ENCODE data around the gene C11orf86. TPM values are rescaled to one million over a fixed set of nuclear protein-coding genes. Genes with fewer than 3 reads are reported as not detected.
"Not testable (repeated sequence)": the region's sequence is repeated elsewhere in the genome, so short reads cannot be mapped to it uniquely, and the experiment has no call there.

C11orf86 gene
- total RNA-seq, 6 donors from 2014 or later = not detected

DNA sequence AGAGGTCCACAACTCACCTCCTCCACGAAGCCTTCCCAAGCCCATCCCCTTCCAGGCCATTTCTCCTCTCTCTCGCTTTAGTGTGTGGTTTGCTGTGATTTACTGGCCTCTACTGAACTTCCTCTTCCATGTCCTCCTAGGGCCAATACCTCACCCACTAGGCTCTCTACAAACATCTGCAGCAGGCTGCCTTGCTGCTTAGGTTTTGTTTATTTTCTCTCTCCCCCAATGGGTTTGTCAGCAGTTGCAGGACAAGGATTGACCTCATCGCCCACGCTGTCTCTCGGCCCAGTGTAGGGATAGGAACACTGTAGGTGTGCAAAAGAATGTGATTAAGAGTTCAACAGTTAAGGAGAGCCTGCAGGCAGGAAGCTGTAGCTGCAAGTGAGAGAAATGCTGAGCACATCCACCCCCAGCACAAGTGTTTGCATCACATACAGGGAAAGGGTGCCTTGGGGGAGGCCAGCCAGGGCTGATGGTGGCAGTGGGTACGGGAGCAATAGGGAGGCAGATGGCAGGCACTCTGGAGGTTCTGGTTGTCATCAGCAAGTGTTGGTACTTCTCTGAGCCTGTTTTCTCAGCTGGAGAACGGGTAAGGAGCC, 18.3 kb upstream of the C11orf86 start:
- Histone ChIP-seq H3K27ac (peak overlapping the region in 1 of 4 donors; percentile 76), H3K36me3 (no peaks in the 10 kb centered on the region), H3K4me3 (no peak overlapping the region), H3K27me3 (no peaks in the 10 kb centered on the region), H3K9me3 (no peaks in the 10 kb centered on the region), H3K4me1 (peaks cover 11 to 23% (median 12%) of the 10 kb centered on the region in 4 donors)
- WGBS, 2 donors = 56 to 63% methylated on average over 7 of the region's 7 CpGs
- peak in 1 of 2 donors; percentile 41 for DNase-seq
- ATAC-seq (ENCODE audit: low FRiP score in 2 of 2) = no peak
- TF ChIP-seq, protein P1, sequence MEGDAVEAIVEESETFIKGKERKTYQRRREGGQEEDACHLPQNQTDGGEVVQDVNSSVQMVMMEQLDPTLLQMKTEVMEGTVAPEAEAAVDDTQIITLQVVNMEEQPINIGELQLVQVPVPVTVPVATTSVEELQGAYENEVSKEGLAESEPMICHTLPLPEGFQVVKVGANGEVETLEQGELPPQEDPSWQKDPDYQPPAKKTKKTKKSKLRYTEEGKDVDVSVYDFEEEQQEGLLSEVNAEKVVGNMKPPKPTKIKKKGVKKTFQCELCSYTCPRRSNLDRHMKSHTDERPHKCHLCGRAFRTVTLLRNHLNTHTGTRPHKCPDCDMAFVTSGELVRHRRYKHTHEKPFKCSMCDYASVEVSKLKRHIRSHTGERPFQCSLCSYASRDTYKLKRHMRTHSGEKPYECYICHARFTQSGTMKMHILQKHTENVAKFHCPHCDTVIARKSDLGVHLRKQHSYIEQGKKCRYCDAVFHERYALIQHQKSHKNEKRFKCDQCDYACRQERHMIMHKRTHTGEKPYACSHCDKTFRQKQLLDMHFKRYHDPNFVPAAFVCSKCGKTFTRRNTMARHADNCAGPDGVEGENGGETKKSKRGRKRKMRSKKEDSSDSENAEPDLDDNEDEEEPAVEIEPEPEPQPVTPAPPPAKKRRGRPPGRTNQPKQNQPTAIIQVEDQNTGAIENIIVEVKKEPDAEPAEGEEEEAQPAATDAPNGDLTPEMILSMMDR (IDR thresholded peaks at IDR 0.05) = peak in 3 of 6 experiments; percentile 16 to 28 (median 17)
- TF ChIP-seq EP300 (IDR thresholded peaks at IDR 0.05) = no peak
- TF ChIP-seq POLR2A (IDR thresholded peaks at IDR 0.05) = peak in 1 of 4 donors; percentile 13
- peak in 1 of 2 donors; percentile 15 for TF ChIP-seq POLR2AphosphoS5 (IDR thresholded peaks at IDR 0.05)

- Histone ChIP-seq H3K4me3 (peak overlapping the region; percentile 56 to 94 (median 76)), H3K27me3 (no peaks in the 10 kb centered on the region), H3K4me1 (peaks cover 11 to 23% (median 12%) of the 10 kb centered on the region in 4 donors), H3K27ac (peak overlapping the region; percentile 8 to 76 (median 71)), H3K36me3 (no peaks in the 10 kb centered on the region), H3K9me3 (no peaks in the 10 kb centered on the region)
- TF ChIP-seq, protein P1 (IDR thresholded peaks at IDR 0.05) = no peak
- TF ChIP-seq EP300 (IDR thresholded peaks at IDR 0.05) (no peak), POLR2A (IDR thresholded peaks at IDR 0.05) (no peak), POLR2AphosphoS5 (IDR thresholded peaks at IDR 0.05) (no peak)
- DNase-seq (peak in 1 of 2 donors; percentile 94), ATAC-seq (ENCODE audit: low FRiP score in 2 of 2) (peak in 1 of 2 donors; percentile 66)
- 0 to 5% methylated on average over 2 to 3 of the region's 40 CpGs for WGBS, 2 donors
Measured at GRCh38 chr11:66957971-66958231, 17.2 kb upstream of the C11orf86 start.

- peak within 1 kb of the TSS; percentile 61 to 76 (median 71) for H3K27ac ChIP-seq
- H3K36me3 ChIP-seq = no peaks in the 10 kb centered on the region
- DNase-seq (peak; percentile 99 to 100), ATAC-seq (ENCODE audit: low FRiP score in 2 of 2) (peak; percentile 98 to 100)
- H3K4me1 ChIP-seq = peaks cover 11 to 23% (median 12%) of the 10 kb centered on the region in 4 donors
- no peaks in the 10 kb centered on the region for H3K9me3 ChIP-seq
- H3K4me3 ChIP-seq = peak within 1 kb of the TSS; percentile 56 to 94 (median 76)
- TF ChIP-seq POLR2A (IDR thresholded peaks at IDR 0.05) (peak in 3 of 4 donors; percentile 41 to 82 (median 42)), EP300 (IDR thresholded peaks at IDR 0.05) (no peak), POLR2AphosphoS5 (IDR thresholded peaks at IDR 0.05) (peak; percentile 64 to 77)
- TF ChIP-seq, protein P1 (IDR thresholded peaks at IDR 0.05) = no peak
- 1 to 4% methylated on average over 25 to 51 of the region's 74 CpGs for WGBS, 2 donors
- H3K27me3 ChIP-seq = no peaks in the 10 kb centered on the region
Measured at GRCh38 chr11:66958232-66958955, 16.7 kb upstream of the C11orf86 start, which contains the start of gene PC. PC (minus strand) TSS chr11:66958383; CDS start chr11:66872159, 86,224 bp downstream.

- 32 to 33% methylated on average over 10 of the region's 10 CpGs for WGBS, 2 donors
- no peak for ATAC-seq (ENCODE audit: low FRiP score in 2 of 2)
- Histone ChIP-seq H3K36me3 (no peaks in the 10 kb centered on the region), H3K27me3 (no peaks in the 10 kb centered on the region), H3K27ac (peak overlapping the region; percentile 47 to 76 (median 61)), H3K4me3 (peak overlapping the region; percentile 6 to 94 (median 76)), H3K4me1 (peaks cover 11 to 23% (median 12%) of the 10 kb centered on the region in 4 donors), H3K9me3 (no peaks in the 10 kb centered on the region)
- no peak for DNase-seq
- no peak for TF ChIP-seq EP300 (IDR thresholded peaks at IDR 0.05)
- no peak for TF ChIP-seq POLR2A (IDR thresholded peaks at IDR 0.05)
- TF ChIP-seq, protein P1 (IDR thresholded peaks at IDR 0.05) = no peak
- TF ChIP-seq POLR2AphosphoS5 (IDR thresholded peaks at IDR 0.05) = no peak
Measured at GRCh38 chr11:66958956-66959274, 16.2 kb upstream of the C11orf86 start.

GRCh38 chr11:66961691-66962213, 13.4 kb upstream of the C11orf86 start:
- 87 to 88% methylated on average over 5 of the region's 5 CpGs for WGBS, 2 donors
- H3K27me3 ChIP-seq; ATAC-seq (ENCODE audit: low FRiP score in 2 of 2); H3K36me3 ChIP-seq; H3K9me3 ChIP-seq; H3K4me3 ChIP-seq; DNase-seq; H3K27ac ChIP-seq: not testable (repeated sequence)
- peaks cover 11 to 21% (median 12%) of the 10 kb centered on the region in 4 donors for H3K4me1 ChIP-seq

Data from upper lobe of left lung (tissue), 6 donors.